GM18519 (cell line): ENCODE data around the gene CNTNAP2.

Experiments used
- ATAC-seq: cut with Tn5 transposase; IDR thresholded peaks from one replicate; pipeline ENCODE4 v1.9.1; 2021; ENCODE audit warnings: mild to moderate bottlenecking, moderate library complexity; ENCODE audit not compliant: unreplicated experiment, low FRiP score

The CNTNAP2 gene

GRCh38 chr7:146731185-146731584 is 614.6 kb downstream of the CNTNAP2 start:
- no peak for ATAC-seq

DNA sequence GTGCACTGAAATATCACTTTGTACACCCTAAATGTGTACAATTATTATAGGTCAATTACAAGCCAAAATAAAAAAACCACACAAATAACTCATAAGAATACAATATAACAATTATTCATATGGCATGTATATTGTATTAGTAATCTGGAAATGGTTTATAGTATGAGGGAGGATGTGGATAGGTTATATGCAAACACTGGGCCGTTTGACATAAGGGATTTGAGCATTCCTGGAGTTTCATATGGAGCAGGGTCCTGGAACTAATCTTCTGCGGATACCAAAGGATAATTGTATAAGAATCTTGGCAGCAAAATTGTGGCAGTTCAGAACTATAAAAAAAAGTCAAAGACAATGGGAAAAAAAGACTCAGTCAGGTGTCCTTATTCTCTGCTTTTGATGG is 619.4 kb downstream of the CNTNAP2 start:
- ATAC-seq, result no peak

DNA sequence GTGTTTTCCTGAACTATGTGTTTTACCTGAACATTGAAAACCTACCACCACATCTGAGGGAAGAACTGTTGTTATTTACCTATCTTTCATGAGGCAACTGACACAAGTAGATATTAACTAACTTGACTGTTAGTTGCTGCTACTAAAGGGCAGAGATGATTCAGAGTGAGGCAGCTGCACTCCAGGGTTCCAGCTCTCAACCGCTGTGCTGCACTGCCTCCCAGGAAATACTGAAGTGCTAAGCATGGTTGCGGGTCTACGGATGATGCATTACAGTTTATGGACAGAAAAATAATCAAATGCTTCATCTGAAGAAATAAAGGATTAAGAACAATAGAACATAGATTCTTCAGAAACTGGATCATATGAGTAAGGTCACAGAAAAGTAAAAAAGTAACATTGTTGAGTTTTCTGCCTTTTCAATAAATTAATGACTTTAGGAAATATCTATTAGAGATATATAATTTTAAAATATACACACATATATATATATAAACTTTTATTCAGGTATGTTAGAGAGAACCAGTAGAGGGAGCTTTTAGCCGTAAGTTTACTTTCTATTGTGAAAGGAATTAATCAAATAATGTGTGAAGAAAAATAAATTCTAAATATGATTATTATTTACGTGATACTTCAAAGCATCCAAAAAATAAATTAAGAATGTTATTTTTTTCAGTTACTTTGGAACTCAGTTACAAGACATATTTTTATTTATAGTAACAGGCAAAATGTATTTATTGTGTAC is 620.0 kb downstream of the CNTNAP2 start:
- no peak for ATAC-seq

DNA sequence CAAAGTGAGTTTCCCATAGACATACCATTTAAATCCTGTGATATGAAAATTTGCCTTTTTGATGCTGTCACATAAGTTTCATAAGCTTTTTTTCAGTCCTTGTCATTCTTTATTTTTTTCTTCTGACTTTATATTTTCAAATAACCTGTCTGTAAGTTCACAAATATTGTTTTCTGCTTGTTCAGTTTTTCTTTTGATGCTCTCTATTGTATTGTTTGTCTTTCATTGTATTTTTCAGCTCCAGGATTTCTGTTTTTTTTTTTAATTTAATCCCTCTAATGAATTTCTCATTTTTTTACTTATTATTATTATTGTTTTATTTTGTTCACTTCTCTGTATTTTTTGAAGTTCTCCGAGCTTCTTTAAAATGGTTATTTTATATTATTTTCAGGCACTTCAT is 623.4 kb downstream of the CNTNAP2 start:
- no peak for ATAC-seq

GRCh38 chr7:146741911-146742310 is 625.3 kb downstream of the CNTNAP2 start:
- ATAC-seq, result no peak

GRCh38 chr7:146754385-146754784 is 637.8 kb downstream of the CNTNAP2 start:
- no peak for ATAC-seq

GRCh38 chr7:146755585-146755984 is 639.0 kb downstream of the CNTNAP2 start:
- no peak for ATAC-seq

DNA sequence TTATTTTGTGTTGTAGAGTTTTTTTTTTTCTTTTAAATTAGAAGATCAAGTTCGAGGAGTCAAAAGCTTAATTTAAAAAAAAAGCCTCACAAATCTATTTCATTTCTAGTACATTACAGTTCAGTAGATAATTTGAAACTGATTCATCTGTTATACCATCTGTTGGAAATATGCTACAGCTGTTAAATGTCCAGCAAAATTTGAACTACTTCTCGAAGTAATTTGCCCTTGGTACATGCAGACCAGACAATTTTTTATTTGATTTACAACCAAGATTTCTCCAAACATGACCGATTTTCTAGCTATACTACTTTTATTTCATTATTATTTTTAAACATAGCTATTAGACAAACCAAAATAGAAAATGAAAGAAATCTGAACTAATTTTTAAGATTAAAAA is 647.9 kb downstream of the CNTNAP2 start:
- no peak for ATAC-seq

DNA sequence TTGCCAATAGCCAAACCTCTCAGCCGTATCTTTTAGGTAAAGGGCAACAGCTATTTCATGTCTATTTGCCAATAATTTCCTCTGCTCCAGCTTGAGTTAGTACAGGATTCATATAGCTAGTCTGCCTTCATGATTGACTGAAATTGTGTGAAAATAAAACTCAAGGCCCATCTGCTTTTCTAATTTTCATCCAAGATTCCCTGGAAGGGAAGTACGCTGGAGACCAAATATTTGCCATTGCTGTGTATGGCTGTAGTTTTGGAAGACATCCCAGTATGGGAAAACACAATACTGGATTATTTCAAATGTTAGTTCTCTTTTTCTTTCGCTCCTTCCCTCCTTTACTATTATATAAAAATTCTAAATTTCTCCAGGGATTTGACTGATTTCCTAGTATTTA is 652.4 kb downstream of the CNTNAP2 start:
- ATAC-seq, result no peak

- ATAC-seq, result no peak
Observed at GRCh38 chr7:146772601-146773000, 656.0 kb downstream of the CNTNAP2 start.

GRCh38 chr7:146773506-146773905 is 656.9 kb downstream of the CNTNAP2 start:
- ATAC-seq, result no peak

DNA sequence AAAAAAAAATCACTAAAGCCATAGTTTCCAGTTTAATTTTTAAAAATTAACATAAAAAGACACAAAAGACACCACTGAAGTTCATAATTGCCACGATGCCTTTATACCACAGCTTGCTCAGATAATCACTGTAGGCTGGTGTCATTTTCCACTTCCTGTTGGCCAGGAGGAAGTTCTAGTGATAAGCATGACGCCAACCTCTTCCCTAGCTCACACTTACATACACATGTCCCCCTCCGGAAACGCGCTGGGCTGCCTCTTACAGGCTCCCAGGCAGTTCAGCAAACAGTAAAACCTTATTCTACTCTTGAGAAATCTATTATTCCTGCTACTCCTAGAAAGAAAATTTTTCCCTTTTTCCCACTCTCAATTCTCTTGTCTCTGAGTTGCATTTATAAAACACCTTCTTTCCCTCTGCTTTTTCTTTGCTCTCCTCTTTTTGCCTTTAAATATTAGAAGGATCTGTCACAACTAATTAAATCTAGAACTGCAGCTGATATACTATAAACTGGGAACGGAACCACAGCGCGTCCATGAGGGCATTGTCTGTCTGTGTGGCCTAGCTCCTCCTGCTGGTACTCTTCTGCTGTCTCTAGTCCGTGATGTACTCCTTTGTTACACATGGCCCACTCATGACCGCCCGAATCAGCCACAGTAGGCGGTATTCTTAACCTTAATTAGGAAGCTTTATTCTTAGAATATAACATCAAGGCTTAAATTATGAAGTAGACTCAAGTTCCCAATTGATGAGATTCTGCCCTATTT is 664.9 kb downstream of the CNTNAP2 start:
- no peak for ATAC-seq

GRCh38 chr7:146787266-146787665 is 670.7 kb downstream of the CNTNAP2 start:
- ATAC-seq, result no peak

DNA sequence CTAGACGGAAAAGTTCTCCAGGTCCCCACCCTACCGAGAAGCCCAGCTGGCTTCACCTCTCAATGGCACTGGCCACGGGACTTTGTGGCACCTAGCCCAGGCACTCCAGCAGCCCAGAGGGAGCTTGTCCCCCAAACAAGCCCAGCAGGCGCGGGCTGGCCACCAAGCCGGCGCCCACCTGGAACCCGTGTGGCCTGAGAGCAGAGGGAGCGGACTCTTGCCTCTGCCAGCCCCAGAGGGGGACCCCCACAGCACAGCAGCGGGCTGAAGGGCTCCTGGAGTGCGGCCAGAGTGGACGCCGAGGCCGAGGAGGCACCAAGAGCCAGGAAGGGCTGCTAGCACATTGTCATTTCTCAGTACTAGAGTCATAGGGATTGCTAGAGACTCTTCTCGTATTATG is 671.4 kb downstream of the CNTNAP2 start:
- no peak for ATAC-seq

GRCh38 chr7:146791344-146792285 is 675.0 kb downstream of the CNTNAP2 start:
- no peak for ATAC-seq

GRCh38 chr7:146804620-146805019 is 688.0 kb downstream of the CNTNAP2 start:
- no peak for ATAC-seq

GRCh38 chr7:146805082-146805481 is 688.5 kb downstream of the CNTNAP2 start:
- no peak for ATAC-seq

- no peak for ATAC-seq
Observed at GRCh38 chr7:146826329-146826728, 709.7 kb downstream of the CNTNAP2 start.

DNA sequence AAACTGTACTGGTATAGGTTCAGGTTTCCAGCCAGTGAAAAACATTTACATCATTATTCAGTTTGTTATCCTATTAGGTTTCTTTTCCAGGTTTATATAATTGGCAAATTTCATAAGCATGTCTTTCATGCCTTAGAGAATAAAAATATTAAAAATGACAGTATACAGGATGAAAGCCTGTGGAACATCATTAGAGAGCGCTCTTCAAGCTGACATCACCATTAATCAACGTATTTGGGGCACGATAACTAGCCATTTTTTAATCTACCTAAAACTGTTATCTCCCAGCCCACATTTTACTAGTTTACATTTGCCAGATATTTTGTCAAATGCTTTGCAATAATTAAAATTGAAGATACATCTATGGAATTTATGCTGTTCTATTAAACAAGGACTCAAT is 714.1 kb downstream of the CNTNAP2 start:
- no peak for ATAC-seq

GRCh38 chr7:146831875-146832274 is 715.3 kb downstream of the CNTNAP2 start:
- ATAC-seq, result no peak

DNA sequence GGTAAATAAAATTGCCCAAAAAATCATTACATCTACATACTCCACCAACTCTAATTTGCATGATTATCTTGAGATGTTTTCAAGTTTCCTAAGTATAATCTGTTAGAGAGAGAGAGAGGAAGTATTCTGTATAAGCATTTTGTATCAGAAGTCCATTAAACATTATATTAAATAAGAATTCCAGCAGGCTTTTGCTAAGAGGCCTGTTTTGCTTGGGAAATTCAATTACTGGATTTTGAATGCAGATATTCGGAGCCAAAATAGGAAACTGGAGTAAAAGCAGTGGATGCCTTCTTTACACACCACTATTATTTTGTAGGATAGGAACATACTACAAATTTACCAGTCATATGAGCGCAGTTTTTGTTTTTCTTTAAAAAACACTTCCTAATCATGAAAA is 727.8 kb downstream of the CNTNAP2 start:
- no peak for ATAC-seq
